GM20000 (cell line): ENCODE data around the gene NCAPD3.

Source experiments
- DNase-seq: peaks from one replicate; pipeline ENCODE4 v3.0.0; 2012; ENCODE audit warnings: low spot score
- TF ChIP-seq, protein P1 (sequence below): IDR thresholded peaks from 2 replicates; pipeline ENCODE4 v1.5.1; 2012; ENCODE audit warnings: mild to moderate bottlenecking, control low read depth; ENCODE audit errors: extremely low read depth, missing control alignments

NCAPD3 gene

DNA sequence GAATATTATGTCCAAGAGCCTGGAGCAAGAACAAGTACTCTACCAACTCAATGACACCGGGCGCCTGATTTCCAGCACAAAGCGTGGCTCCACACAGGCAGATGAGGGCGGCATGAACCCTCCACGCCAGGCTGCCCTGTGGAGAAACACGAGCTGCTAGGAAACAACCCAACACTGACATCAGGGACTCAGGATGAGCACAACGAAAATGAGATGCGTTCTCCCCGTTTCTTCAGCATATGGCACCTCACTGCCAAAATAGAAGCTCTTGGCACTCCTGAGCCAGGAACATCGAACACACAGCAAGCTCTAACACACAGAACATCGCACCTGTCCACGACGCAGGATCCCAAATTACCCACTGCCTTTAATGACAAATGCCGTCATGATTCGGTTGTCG, 68.3 kb downstream of the NCAPD3 start:
- TF ChIP-seq, protein P1, sequence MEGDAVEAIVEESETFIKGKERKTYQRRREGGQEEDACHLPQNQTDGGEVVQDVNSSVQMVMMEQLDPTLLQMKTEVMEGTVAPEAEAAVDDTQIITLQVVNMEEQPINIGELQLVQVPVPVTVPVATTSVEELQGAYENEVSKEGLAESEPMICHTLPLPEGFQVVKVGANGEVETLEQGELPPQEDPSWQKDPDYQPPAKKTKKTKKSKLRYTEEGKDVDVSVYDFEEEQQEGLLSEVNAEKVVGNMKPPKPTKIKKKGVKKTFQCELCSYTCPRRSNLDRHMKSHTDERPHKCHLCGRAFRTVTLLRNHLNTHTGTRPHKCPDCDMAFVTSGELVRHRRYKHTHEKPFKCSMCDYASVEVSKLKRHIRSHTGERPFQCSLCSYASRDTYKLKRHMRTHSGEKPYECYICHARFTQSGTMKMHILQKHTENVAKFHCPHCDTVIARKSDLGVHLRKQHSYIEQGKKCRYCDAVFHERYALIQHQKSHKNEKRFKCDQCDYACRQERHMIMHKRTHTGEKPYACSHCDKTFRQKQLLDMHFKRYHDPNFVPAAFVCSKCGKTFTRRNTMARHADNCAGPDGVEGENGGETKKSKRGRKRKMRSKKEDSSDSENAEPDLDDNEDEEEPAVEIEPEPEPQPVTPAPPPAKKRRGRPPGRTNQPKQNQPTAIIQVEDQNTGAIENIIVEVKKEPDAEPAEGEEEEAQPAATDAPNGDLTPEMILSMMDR = no peak
- no peak for DNase-seq

DNA sequence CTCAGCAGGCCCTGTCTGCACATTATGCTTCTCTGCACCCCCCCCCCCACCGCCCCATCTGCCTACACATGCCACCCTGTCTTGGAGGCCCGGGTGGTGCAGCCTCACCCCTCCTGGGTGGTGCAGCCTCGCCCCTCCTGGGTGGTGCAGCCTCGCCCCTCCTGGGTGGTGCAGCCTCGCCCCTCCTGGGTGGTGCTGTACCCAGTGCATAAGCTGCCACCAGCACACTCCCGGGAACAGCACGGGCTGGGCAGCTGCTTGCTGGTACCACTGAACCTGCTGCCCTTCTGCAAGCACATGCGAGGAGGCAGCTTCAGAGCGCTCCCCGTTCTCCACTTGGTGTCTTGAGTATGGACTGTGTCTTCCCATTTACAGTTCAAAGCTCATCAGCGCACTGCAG, 69.3 kb downstream of the NCAPD3 start:
- DNase-seq = no peak
- TF ChIP-seq, protein P1 = no peak

DNA sequence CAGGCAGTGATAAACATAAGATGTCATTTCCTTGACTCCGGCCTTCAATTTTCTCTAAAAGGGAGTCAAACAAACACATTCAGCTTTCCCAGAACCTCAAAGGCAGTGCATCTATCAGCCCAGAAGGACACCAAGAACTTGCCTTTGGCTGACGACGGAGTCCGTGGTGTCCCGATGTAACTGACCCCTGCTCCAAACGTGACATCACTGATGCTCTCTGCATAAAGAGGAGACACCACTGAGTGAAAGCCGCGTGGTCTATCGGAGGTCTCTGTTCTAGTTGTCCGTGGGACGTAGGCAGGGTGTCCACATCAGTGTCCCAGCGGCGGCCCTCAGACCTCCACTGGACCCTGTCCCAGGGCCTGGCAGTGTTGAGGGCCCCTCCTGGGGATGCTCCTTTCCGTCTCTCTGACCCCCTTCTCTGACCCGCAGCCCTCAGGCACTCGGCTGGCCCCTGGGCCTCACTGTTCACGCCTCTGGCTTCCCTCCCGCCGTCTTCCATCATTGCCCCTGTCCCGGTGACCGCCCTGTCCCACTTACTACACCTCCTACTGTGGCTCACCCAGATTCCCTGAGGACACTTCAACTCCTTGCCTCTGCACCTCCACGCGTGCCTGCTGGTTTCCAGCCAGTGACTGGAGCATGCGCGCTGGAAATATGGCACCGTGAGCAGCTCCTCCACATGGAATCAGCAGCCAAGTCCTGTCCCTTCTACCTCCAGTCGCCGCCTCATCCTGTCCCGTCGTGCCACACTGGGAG, 70.4 kb downstream of the NCAPD3 start:
- no peak for DNase-seq
- TF ChIP-seq, protein P1 = no peak

DNA sequence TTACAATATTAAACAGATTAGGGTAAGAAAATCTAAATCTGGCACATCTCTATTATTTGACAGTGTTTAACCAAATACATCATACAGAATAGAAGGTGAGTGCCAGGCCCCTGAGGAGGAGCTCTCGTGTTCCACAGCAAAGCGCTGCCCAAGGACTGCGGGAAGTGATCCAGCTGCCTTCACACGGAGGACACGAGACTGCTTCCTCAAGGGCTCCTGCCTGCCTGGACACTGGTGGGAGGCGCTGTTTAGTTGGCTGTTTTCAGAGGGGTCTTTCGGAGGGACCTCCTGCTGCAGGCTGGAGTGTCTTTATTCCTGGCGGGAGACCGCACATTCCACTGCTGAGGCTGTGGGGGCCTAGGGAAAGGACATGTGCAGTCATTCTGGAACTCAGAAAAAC, 71.1 kb downstream of the NCAPD3 start:
- DNase-seq = no peak
- TF ChIP-seq, protein P1 = no peak

DNA sequence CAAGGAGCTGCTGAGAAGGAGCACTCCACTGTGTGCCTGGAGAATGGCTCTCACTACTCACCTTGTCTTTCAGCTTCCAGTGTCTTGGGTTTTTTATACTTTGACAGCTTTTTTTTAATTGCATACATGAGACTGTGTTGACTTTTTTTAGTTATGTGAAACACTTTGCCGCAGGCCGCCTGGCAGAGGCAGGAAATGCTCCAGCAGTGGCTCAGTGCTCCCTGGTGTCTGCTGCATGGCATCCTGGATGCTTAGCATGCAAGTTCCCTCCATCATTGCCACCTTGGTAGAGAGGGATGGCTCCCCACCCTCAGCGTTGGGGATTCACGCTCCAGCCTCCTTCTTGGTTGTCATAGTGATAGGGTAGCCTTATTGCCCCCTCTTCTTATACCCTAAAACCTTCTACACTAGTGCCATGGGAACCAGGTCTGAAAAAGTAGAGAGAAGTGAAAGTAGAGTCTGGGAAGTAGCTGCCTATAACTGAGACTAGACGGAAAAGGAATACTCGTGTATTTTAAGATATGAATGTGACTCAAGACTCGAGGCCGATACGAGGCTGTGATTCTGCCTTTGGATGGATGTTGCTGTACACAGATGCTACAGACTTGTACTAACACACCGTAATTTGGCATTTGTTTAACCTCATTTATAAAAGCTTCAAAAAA, 72.6 kb downstream of the NCAPD3 start:
- no peak for DNase-seq
- TF ChIP-seq, protein P1 = no peak

DNA sequence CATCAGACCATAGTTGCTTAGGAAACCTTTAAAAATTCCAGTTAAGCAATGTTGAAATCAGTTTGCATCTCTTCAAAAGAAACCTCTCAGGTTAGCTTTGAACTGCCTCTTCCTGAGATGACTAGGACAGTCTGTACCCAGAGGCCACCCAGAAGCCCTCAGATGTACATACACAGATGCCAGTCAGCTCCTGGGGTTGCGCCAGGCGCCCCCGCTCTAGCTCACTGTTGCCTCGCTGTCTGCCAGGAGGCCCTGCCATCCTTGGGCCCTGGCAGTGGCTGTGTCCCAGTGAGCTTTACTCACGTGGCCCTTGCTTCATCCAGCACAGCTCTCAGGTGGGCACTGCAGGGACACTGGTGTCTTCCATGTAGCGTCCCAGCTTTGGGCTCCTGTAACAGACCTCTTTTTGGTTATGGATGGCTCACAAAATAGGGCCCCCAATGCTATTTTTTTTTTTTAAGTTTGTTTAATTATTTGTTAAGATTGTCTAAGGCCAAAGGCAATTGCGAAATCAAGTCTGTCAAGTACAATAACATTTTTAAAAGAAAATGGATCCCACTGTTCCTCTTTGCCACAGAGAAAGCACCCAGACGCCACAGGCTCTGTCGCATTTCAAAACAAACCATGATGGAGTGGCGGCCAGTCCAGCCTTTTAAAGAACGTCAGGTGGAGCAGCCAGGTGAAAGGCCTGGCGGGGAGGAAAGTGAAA, 73.4 kb downstream of the NCAPD3 start:
- TF ChIP-seq, protein P1 = no peak
- no peak for DNase-seq

- no peak for DNase-seq
- TF ChIP-seq, protein P1 = no peak
These were observed 74.4 kb downstream of the NCAPD3 start for GRCh38 chr11:134149371-134149770.
